Aorta (tissue), 5 donors: ENCODE measurements around the gene CENPP. TPM values are rescaled to one million over a fixed set of nuclear protein-coding genes. Genes with fewer than 3 reads are reported as not detected.

ENCODE experiments used
- ATAC-seq: fragments of 200-7000 bp; cut with Tn5 transposase; one replicate; pipeline ENCODE4 v1.9.1; 2022; ENCODE audit warnings: moderate library complexity; ENCODE audit not compliant: low FRiP score
- DNase-seq, 2 donors: peaks; one replicate each; pipeline ENCODE4 v3.0.0-alpha.2; 2020
- H3K27ac ChIP-seq, 2 donors: one replicate each; pipeline ENCODE4 v1.5.1; 2013; ENCODE audit warnings: low read length in 2 of 2, mild to moderate bottlenecking in 2 of 2, moderate library complexity in 2 of 2, control low read depth in 1 of 2, inconsistent platforms in 1 of 2, low read depth in 1 of 2
- H3K27me3 ChIP-seq, 2 donors: one replicate each; pipeline ENCODE4 v1.6.1; 2013; ENCODE audit warnings: control low read depth in 1 of 2, low read length in 1 of 2, mild to moderate bottlenecking in 1 of 2, moderate library complexity in 1 of 2; ENCODE audit not compliant: insufficient read depth in 2 of 2, control insufficient read depth in 1 of 2
- H3K36me3 ChIP-seq, 2 donors: one replicate each; pipeline ENCODE4 v1.6.1; 2013; ENCODE audit warnings: control low read depth in 1 of 2, low read length in 1 of 2, mild to moderate bottlenecking in 1 of 2; ENCODE audit not compliant: insufficient read depth in 2 of 2, control insufficient read depth in 1 of 2
- H3K4me1 ChIP-seq, 2 donors: one replicate each; pipeline ENCODE4 v1.6.1; 2013; ENCODE audit warnings: low read length in 2 of 2, control low read depth in 1 of 2, mild to moderate bottlenecking in 1 of 2, moderate library complexity in 1 of 2; ENCODE audit not compliant: insufficient read depth in 2 of 2, control insufficient read depth in 1 of 2
- H3K4me3 ChIP-seq, 2 donors: one replicate each; pipeline ENCODE4 v1.5.1; 2013; ENCODE audit warnings: low read length in 2 of 2, control low read depth in 1 of 2, mild to moderate bottlenecking in 1 of 2
- H3K9me3 ChIP-seq: one replicate; pipeline ENCODE4 v1.6.1; 2013; ENCODE audit warnings: mild to moderate bottlenecking, low read length; ENCODE audit not compliant: control insufficient read depth
- WGBS, 2 donors: extraction: QIAGEN DNeasy Blood & Tissue Kit; methylation state at CpG; one replicate each; pipeline ENCODE4 v1.1.7; 2013; 5-methylcytosine and 5-hydroxymethylcytosine counted together
- intact Hi-C, 2 donors: fragments of 100-400 bp; cut with DNase I; formaldehyde crosslinking; loops; one replicate each; pipeline versions ENCODE4 v1.14.2 to v1.15.0; 2022
- polyA plus RNA-seq, 2 donors: library from polyadenylated mRNA; stranded (reverse); fragments of 200-250 nt; gene quantifications; one replicate each; pipeline ENCODE4 v1.2.3, GENCODE V29; 2013
- total RNA-seq, 2 donors: library from RNA; stranded (reverse); fragmentation: NEBNext Ultra II Directional; extraction: Animal tissue kit (Norgen Biotek cat#: 25700); gene quantifications; one replicate each; pipeline ENCODE4 v1.2.1, GENCODE V29; 2021
- donor health status: healthy with polysubstance abuse.
- donor health status: Bipolar disorder and iron deficiency.
- donor health status: DM: no; HTN: no; CAD: no.
- donor health status: DM: no; HTN: no; CAD: no.
- donor health status: DM: yes; HTN: yes; CAD: no.

CENPP gene
- total and polyA plus RNA-seq, 4 donors: 0.50 to 11.1 (median 4.3) TPM

DNA sequence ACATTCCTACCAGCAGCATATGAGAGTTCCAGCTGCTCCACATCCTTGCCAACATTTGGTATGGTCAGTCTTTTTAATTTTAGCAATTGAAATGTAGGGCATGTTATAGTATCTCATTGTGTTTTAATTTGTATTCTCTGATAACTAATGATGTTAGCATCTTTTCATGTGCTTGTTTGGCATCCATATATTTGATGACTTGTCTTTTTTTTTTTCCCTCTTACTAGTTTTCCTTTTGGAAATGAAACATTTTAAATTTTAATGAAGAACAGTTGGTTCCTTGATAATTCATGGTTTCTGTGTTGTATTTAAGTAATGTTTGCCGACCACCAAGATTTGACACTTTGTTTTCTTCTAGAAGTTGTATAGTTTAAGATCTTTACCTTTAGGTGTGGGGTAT, 69.9 kb downstream of the CENPP start:
- Histone ChIP-seq H3K27ac (no peak overlapping the region), H3K4me3 (no peak overlapping the region), H3K27me3 (no peaks in the 10 kb centered on the region), H3K4me1 (peaks cover 0 to 2% of the 10 kb centered on the region in 2 donors), H3K9me3 (no peaks in the 10 kb centered on the region), H3K36me3 (peaks cover 0 to 6% of the 10 kb centered on the region in 2 donors)
- ATAC-seq (no peak), DNase-seq (no peak)
- intact Hi-C loops: no loop called here
- 92 to 97% methylated on average over 1 of the region's 1 CpG for WGBS, 2 donors

DNA sequence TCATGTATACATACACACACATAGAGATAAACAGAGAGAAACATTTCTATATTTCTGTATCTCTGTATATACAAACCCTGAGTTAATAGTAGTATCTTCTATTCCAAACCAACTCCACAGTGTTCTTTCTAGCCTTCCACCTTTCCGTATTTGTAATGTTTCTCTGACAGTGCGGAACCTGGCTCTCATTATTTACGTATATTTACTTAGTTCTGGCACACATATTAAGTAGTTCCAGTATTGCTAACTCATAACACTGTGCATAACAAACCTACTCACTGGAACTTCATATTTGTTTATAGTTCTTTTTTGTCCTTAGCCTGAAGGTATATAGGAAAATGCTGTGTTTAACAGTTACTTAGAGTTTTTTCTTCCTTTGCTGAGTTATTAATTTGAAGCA, 72.1 kb downstream of the CENPP start:
- DNase-seq: no peak
- WGBS, 2 donors: 78 to 90% methylated on average over 3 of the region's 3 CpGs
- Histone ChIP-seq H3K4me1 (peaks cover 2 to 6% of the 10 kb centered on the region in 2 donors), H3K27ac (no peak overlapping the region), H3K4me3 (no peak overlapping the region), H3K9me3 (no peaks in the 10 kb centered on the region), H3K27me3 (no peaks in the 10 kb centered on the region), H3K36me3 (no peaks in the 10 kb centered on the region)
- no peak for ATAC-seq
- intact Hi-C loops: no loop called here

DNA sequence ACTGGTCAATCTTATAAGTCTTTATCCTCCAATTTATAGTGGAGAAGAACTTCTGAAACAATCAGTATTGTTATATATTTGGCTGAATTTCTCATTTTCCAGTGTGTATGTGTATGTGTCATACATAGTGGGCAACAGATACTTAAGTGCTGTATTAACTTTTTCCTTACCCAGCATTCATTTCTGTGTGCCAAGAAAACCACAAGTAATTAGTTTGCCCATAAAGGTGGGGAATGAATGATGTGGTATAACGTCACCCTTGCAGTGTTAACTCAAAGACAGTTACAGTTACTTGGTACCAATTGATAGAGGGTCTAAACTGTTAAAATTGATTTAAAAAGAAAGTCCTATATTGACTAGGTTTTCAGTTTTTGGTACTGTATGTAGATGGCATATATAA, 76.6 kb downstream of the CENPP start:
- Histone ChIP-seq H3K4me1 (peaks cover 2 to 6% of the 10 kb centered on the region in 2 donors), H3K9me3 (no peaks in the 10 kb centered on the region), H3K27me3 (no peaks in the 10 kb centered on the region), H3K4me3 (peak overlapping the region; percentile 64 to 84), H3K36me3 (no peaks in the 10 kb centered on the region), H3K27ac (no peak overlapping the region)
- DNase-seq: no peak
- intact Hi-C loops: loop anchor here in 1 of 2 donors (5.0 kb wide), 1 partner anchor 35 kb away; no protein-coding TSS in a partner anchor
- no peak for ATAC-seq
- WGBS, 2 donors: 6 to 7% methylated on average over 1 of the region's 1 CpG

DNA sequence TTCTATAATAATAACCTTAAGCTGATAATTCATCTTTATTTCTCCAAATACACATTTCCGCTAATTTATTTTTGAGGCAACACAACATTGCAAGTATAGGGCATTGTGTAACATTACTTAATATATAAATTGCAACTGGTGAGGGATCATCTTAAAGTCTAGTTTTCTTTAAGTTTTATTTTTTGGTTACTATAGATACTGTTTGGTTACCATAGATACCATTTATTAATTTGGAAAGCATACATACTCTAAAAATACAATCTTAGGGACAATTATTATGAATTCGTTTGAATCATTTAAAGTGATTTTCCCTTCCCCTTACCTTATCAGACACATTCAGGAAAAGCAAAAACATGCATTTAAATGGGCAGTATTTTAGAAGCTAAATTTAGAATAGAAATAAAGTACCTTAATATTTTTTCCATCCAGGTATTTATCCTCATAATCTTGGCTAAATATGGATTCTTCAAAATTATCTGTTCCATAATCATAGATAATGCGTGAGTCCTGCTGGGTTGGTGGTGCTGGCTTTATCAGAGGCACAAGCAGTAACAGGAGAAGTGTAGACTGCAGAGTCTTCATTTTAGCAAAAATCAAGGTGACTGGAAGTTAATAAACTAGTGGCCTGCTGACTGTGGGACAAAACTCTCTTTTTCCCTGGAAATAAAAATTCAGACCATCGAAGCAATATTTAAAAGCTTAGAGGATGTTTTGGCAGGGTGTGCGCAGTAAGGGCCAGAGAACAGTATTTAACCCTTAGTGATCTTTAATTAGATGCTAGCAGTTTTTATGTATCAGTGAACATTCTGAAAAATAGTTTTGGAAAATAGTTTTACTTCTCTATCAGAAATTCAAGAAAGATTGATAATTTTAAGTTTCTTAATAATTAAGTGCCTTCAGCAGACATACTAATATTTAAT, 77.3 kb downstream of the CENPP start:
- no peaks in the 10 kb centered on the region for H3K36me3 ChIP-seq
- peak overlapping the region in 1 of 2 donors; percentile 76 for H3K27ac ChIP-seq
- no peaks in the 10 kb centered on the region for H3K27me3 ChIP-seq
- H3K4me1 ChIP-seq: peaks cover 2 to 6% of the 10 kb centered on the region in 2 donors
- DNase-seq (no peak), ATAC-seq (no peak)
- H3K9me3 ChIP-seq: no peaks in the 10 kb centered on the region
- peak overlapping the region; percentile 84 to 98 for H3K4me3 ChIP-seq
- intact Hi-C loops: loop anchor here in 1 of 2 donors (5.0 kb wide), 1 partner anchor 34 kb away; no protein-coding TSS in a partner anchor
- 4 to 7% methylated on average over 5 of the region's 5 CpGs for WGBS, 2 donors

DNA sequence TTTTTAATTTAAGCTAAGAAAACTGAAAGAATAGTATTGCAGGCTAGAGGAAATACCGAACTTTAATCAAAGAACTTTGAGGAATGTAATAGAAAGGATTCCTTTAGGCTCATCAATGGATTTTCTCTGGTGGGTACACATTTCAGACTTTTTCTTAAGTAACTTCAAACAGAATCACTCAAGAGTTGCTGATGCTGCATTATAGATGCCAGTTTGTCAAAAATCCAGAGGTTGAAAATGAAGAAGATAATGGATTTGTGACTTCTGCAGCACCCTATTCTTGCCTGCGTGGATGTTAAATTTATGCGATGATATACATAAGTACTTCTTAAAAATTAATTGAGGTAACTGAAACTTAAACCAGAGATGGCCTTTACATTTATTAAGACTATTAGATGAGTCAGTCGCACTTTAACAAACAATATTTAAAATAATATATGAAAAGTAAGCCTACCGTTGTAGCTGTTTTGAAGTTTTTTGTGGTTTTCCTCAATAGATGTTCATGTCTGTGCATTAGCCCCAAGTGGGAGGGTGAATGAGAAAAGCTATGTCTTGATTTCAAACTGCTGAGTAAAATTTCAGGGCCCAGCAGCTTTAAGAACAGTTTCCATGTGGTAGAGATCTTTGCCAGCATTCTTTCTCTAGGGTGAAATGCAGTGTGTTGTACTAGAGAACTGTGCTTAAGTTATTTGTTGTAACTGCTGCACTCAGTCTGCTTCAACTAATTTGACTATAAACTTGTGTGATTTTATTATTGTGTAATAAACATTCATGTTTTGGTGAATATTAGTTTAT, 78.5 kb downstream of the CENPP start, which contains the start of gene OGN:
TSS of gene OGN (minus strand) at position 537 of the 795 bp plus-strand sequence. CDS start 1,171 bp downstream, outside the sequence.
- peak within 1 kb of the TSS; percentile 84 to 98 for H3K4me3 ChIP-seq

DNA sequence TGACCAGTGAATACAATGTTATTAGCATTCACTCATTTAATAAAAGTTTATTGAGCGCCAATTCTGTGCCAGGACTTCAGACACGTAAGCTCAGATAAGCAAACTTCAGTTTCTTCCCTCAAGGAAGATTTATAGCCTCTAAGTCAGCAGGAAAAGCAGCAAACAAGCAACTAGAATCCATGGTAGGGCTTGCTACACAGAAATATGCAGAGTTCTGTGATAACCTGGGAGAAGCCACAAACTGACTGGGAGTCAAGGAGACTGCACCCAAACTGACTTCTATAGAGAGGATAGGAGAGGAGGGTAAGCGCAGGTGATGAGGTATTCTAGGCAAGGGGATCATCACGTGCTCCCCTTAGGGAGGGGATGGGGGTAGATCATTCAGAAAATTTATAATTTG, 80.1 kb downstream of the CENPP start:
- 20 to 25% methylated on average over 4 of the region's 4 CpGs for WGBS, 2 donors

More for the DNA sequence above, 78.5 kb downstream of the CENPP start, which contains the start of gene OGN:
- no peak for DNase-seq
- Histone ChIP-seq H3K4me1 (peaks cover 2 to 6% of the 10 kb centered on the region in 2 donors), H3K9me3 (no peaks in the 10 kb centered on the region), H3K27me3 (no peaks in the 10 kb centered on the region), H3K36me3 (no peaks in the 10 kb centered on the region), H3K27ac (no peak within 1 kb of the TSS)
- no peak for ATAC-seq
- 5% methylated on average over 5 of the region's 5 CpGs for WGBS, 2 donors
- intact Hi-C loops: loop anchor here in 1 of 2 donors (5.0 kb wide), 1 partner anchor 33 kb away; no protein-coding TSS in a partner anchor

DNA sequence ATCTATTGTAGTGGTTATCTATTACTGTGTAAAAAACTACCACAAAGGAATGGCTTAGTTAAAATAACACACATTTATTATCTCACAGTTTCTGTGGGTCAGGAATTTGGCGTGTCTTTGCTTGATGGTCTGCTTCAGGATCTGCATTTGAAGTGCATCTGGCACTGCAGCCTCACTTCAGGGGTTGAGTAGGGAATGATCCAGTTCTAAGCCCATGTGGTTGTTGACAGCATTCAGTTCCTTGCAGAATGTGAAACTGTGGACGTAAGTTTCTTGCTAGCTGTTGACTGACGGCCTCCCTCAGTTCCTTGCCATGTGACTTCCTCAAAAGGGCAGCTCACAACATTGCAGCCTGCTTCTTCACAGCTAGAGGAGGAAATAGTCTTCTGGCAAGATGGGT, 80.7 kb downstream of the CENPP start:
- Histone ChIP-seq H3K27ac (peak overlapping the region; percentile 71 to 83), H3K36me3 (no peaks in the 10 kb centered on the region), H3K4me3 (peak overlapping the region; percentile 52 to 65), H3K4me1 (peaks cover 0 to 4% of the 10 kb centered on the region in 2 donors), H3K27me3 (no peaks in the 10 kb centered on the region), H3K9me3 (no peaks in the 10 kb centered on the region)
- intact Hi-C loops: no loop called here
- DNase-seq: peak in 1 of 2 donors; percentile 76
- ATAC-seq: peak; percentile 78
- WGBS, 2 donors: 0 to 2% methylated on average over 3 of the region's 3 CpGs

More for the DNA sequence above, 80.1 kb downstream of the CENPP start:
- Histone ChIP-seq H3K27me3 (no peaks in the 10 kb centered on the region), H3K36me3 (no peaks in the 10 kb centered on the region), H3K9me3 (no peaks in the 10 kb centered on the region), H3K27ac (peak overlapping the region; percentile 61 to 70), H3K4me1 (peaks cover 2 to 6% of the 10 kb centered on the region in 2 donors), H3K4me3 (peak overlapping the region; percentile 52 to 65)
- ATAC-seq (no peak), DNase-seq (no peak)
- intact Hi-C loops: no loop called here

DNA sequence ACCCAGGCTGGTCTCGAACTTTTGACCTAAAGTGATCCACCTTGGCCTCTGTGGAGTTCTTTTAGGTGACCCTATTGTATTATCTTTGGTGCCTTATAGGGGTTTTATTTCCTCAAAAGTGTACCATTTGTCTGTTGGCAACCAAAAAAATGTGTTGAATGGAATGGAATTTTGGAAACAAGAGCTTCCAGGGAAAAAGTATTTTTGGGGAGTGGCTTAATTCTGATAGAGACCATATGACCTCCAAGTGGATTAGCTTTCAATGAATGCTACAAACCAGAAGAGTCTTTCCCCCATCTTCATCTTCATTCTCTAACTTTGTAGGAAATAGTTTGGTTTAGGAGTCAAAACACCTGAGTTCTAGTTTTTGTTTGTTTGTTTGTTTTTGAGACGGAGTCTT, 82.1 kb downstream of the CENPP start:
- H3K27ac ChIP-seq: no peak overlapping the region
- H3K4me3 ChIP-seq: no peak overlapping the region
- intact Hi-C loops: no loop called here
- 85 to 86% methylated on average over 2 of the region's 2 CpGs for WGBS, 2 donors
- no peaks in the 10 kb centered on the region for H3K4me1 ChIP-seq
- no peaks in the 10 kb centered on the region for H3K9me3 ChIP-seq
- H3K36me3 ChIP-seq: no peaks in the 10 kb centered on the region
- ATAC-seq (no peak), DNase-seq (no peak)
- H3K27me3 ChIP-seq: no peaks in the 10 kb centered on the region
